AG04450 (cell line): Measurements from ENCODE around the gene FXYD7. TPM values are rescaled to one million over a fixed set of nuclear protein-coding genes. Genes with fewer than 3 reads are reported as not detected.

Experiments
- CTCF ChIA-PET: fragments of 300-600, 350-600 bp; formaldehyde crosslinking; extraction: SDS; loops from one replicate; lab custom pipeline; 2022; ENCODE audit warnings: antibody characterized with exemption, inconsistent platforms; lab: Charles Lee
- POLR2A ChIA-PET: fragments of 350-600 bp; formaldehyde crosslinking; extraction: SDS; loops from one replicate; lab custom pipeline; 2021; ENCODE audit warnings: antibody characterized with exemption, inconsistent platforms; lab: Yijun Ruan, JAX
- DNase-seq: peaks from one replicate; pipeline ENCODE4 v3.0.0-alpha.2; 2011; ENCODE audit warnings: low read depth, low spot score
- H3K27ac ChIP-seq: one replicate; pipeline ENCODE4 v1.5.1; 2012; ENCODE audit warnings: low read depth, low read length, control low read depth
- H3K27me3 ChIP-seq: one replicate; pipeline ENCODE4 v1.6.0; 2012; ENCODE audit warnings: low read length; ENCODE audit not compliant: control insufficient read depth, insufficient read depth
- H3K4me3 ChIP-seq: 2 replicates; pipeline ENCODE4 v1.5.1; 2011; ENCODE audit warnings: mild to moderate bottlenecking, low read depth, low read length, control low read depth
- H3K9me3 ChIP-seq: 2 replicates; pipeline ENCODE4 v1.5.1; 2012; ENCODE audit warnings: low read length; ENCODE audit not compliant: control insufficient read depth, insufficient read depth
- CTCF ChIP-seq: IDR thresholded peaks from 2 replicates; pipeline ENCODE4 v1.5.1; 2011; ENCODE audit warnings: low read depth, low read length, control low read depth, inconsistent platforms
- polyA plus RNA-seq: library from polyadenylated mRNA; depleted of rRNA; stranded (reverse); fragments of >200 nt; gene quantifications from 2 replicates; pipeline ENCODE4 v1.2.3, GENCODE V29; 2011

FXYD7 gene
- polyA plus RNA-seq, 1 experiment: not detected

DNA sequence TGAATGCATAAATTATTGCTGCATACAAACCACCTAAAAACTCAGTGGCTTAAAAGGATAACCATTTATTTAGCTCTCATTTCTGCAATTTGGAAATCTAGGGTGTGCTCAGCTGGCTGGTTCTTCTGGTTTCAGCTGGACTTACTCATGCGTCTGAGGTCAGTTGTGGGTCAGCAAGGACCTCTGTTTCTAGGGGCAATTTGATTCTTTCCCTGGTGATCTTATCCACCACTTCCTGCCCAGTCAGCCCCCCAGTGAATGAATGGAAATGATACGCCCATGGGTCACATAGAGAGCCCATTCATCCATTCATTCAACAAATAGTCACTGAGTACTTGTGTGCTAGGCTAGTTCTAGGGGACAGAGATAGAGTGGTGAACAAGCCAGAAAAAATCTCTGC is 21.4 kb downstream of the FXYD7 start:
- H3K4me3 ChIP-seq: no peak overlapping the region
- H3K27ac ChIP-seq: no peak overlapping the region
- ChIA-PET CTCF (no interaction called here), POLR2A (no interaction called here)
- H3K27me3 ChIP-seq: no peaks in the 10 kb centered on the region
- no peak for TF ChIP-seq CTCF
- no peak for DNase-seq
- H3K9me3 ChIP-seq: peaks cover 41% of the 10 kb centered on the region

GRCh38 chr19:35165200-35166058 is 22.4 kb downstream of the FXYD7 start:
- Histone ChIP-seq H3K4me3 (no peak overlapping the region), H3K9me3 (peaks cover 41% of the 10 kb centered on the region), H3K27me3 (no peaks in the 10 kb centered on the region), H3K27ac (no peak overlapping the region)
- no peak for TF ChIP-seq CTCF
- CTCF ChIA-PET: no interaction called here
- POLR2A ChIA-PET: no interaction called here
- no peak for DNase-seq

DNA sequence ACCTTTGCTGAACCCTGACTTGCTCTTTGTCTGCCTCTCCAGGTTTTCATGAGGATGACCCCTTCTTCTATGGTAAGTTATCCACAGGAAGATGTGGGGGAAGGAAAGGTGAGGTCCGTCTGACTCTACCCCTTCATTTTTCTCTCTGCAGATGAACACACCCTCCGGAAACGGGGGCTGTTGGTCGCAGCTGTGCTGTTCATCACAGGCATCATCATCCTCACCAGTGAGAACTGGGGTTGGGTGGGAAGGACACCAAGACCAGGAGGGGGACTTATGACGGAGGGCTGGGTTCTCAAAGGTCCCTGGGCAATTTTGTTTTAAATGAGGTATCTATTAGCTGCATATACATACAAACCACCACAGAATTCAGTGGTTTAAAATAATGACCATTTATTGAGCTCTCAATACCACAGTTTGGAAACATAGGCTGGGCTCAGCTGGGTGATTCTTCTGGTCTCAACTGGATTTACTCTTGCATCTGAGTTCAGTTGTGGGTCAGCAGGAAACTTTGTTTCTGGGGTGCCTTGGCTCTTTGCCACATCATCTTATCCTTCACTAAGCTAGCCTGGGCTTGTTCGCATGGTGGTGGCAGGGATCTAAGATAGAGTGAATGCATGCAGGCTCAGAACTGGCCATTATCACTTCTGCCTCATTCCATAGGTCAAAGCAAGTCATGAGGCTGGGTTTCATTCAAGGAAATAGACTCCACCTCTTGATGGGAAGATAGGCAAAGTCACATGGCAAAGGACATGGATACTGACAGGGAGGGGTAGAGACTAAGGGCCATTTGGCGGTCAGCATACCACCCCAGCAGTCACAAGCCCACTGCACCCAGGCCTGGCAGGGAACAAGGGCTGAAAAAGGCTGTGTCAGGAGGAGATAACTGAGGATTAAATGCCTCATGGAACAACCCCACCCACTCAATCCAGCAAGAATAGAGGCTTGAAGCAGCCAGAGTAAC is 23.3 kb downstream of the FXYD7 start:
- H3K4me3 ChIP-seq: no peak overlapping the region
- ChIA-PET CTCF (no interaction called here), POLR2A (no interaction called here)
- no peaks in the 10 kb centered on the region for H3K27me3 ChIP-seq
- H3K9me3 ChIP-seq: peaks cover 39% of the 10 kb centered on the region
- TF ChIP-seq CTCF: no peak
- no peak overlapping the region for H3K27ac ChIP-seq
- DNase-seq: no peak

DNA sequence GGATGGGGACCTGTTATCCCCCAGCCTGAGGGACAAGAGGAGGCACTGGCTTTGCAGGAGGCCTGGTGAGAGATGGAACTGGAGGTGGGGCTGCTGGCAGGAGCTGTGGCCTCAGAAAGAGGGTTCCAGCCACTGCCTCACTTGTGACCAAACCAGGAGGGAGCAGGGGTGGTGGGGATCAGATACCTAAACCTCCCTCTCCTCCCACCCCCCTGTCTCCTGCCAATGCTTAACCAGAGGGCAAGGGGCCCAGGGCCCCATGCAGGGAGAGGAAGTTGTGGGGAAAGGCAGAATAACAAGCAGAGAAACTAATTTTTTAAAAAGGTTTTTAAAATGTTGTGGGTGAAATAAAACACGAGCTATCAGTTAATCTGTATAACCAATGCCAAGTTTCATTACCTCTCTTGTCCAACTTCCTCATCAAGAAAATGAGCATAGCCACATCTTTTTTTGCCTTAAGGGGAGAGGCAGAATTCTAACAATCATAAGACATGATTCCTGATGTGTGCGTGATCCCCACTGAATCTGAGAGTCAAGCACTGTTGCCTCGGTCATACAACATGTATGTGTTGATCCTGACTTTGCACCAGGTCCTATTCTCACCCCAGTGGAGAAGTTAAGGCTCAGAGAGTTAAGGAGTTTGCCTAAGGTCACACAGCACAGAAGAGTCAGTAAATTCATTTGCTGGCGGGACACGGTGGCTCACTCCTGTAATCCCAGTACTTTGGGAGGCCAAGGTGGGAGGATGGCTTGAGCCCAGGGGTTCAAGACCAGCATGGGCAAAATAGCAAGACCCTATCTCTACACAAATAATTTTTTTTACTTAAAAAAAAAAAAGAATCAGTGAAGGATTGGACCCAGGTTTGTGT is 24.4 kb downstream of the FXYD7 start:
- CTCF ChIA-PET: no interaction called here
- Histone ChIP-seq H3K27me3 (no peaks in the 10 kb centered on the region), H3K27ac (no peak overlapping the region), H3K9me3 (peaks cover 33% of the 10 kb centered on the region), H3K4me3 (no peak overlapping the region)
- POLR2A ChIA-PET: no interaction called here
- DNase-seq: no peak
- no peak for TF ChIP-seq CTCF
